OCI-LY1 (cell line): ENCODE data around the gene PEAK1.

Experiments
- H2AFZ ChIP-seq: fragments of 200-600 bp; sonication (generic), shearing (Covaris generic); 2 replicates; pipeline ENCODE4 v1.6.0; 2014; ENCODE audit warnings: antibody characterized with exemption, mild to moderate bottlenecking, low read length
- H3F3A ChIP-seq: fragments of 200-600 bp; sonication (generic), shearing (Covaris generic); 2 replicates; pipeline ENCODE4 v1.6.0; 2014; ENCODE audit warnings: mild to moderate bottlenecking, antibody characterized with exemption, low read length, moderate library complexity; ENCODE audit not compliant: insufficient read depth
- H3K27ac ChIP-seq: fragments of 200-600 bp; sonication (generic); 2 replicates; pipeline ENCODE4 v1.5.1; 2014; ENCODE audit warnings: low read length, mixed run types, mild to moderate bottlenecking, low read depth; ENCODE audit not compliant: poor library complexity, severe bottlenecking
- H3K27me3 ChIP-seq: fragments of 200-600 bp; sonication (generic); 2 replicates; pipeline ENCODE4 v1.6.0; 2014; ENCODE audit warnings: antibody characterized with exemption, mild to moderate bottlenecking, low read length, moderate library complexity; ENCODE audit not compliant: insufficient read depth
- H3K36me3 ChIP-seq: fragments of 200-600 bp; sonication (generic); 2 replicates; pipeline ENCODE4 v1.6.1; 2014; ENCODE audit warnings: mild to moderate bottlenecking, antibody characterized with exemption, low read length, moderate library complexity, mixed read lengths; ENCODE audit not compliant: insufficient read depth
- H3K4me1 ChIP-seq: fragments of 200-600 bp; sonication (generic); 2 replicates; pipeline ENCODE4 v1.5.1; 2014; ENCODE audit warnings: mild to moderate bottlenecking, low read length, moderate library complexity; ENCODE audit not compliant: insufficient read depth, severe bottlenecking
- H3K4me2 ChIP-seq: fragments of 200-600 bp; sonication (generic), shearing (Covaris generic); 2 replicates; pipeline ENCODE4 v1.6.1; 2014; ENCODE audit warnings: low read length
- H3K4me3 ChIP-seq: fragments of 200-600 bp; sonication (generic); 2 replicates; pipeline ENCODE4 v1.5.1; 2014; ENCODE audit warnings: low read length, low read depth, mild to moderate bottlenecking, mixed read lengths; ENCODE audit not compliant: poor library complexity, severe bottlenecking
- H3K79me2 ChIP-seq: fragments of 200-600 bp; shearing (Covaris generic); 2 replicates; pipeline ENCODE4 v1.6.1; 2016; ENCODE audit warnings: mixed run types, low read length, mixed read lengths; ENCODE audit not compliant: insufficient read depth
- H3K9ac ChIP-seq: fragments of 200-600 bp; sonication (generic), shearing (Covaris generic); 2 replicates; pipeline ENCODE4 v1.6.1; 2014; ENCODE audit warnings: mild to moderate bottlenecking, low read length, mixed read lengths
- H3K9me2 ChIP-seq: fragments of 200-600 bp; sonication (generic), shearing (Covaris generic); 2 replicates; pipeline ENCODE4 v1.6.1; 2014; ENCODE audit warnings: low read depth, mild to moderate bottlenecking, low read length, mixed read lengths
- H3K9me3 ChIP-seq: fragments of 200-600 bp; shearing (Covaris generic); 2 replicates; pipeline ENCODE4 v1.6.1; 2014; ENCODE audit warnings: low read length, mixed read lengths
- H4K20me1 ChIP-seq: fragments of 200-600 bp; sonication (generic), shearing (Covaris generic); 2 replicates; pipeline ENCODE4 v1.6.0; 2016; ENCODE audit warnings: mild to moderate bottlenecking, low read length; ENCODE audit not compliant: insufficient read depth
- CTCF ChIP-seq: fragments of 200-600 bp; sonication (generic), shearing (Covaris generic); IDR thresholded peaks from 2 replicates; pipeline ENCODE4 v1.5.1; 2017; ENCODE audit warnings: mild to moderate bottlenecking, antibody characterized with exemption, low read length, moderate library complexity, mixed read lengths
- EZH2 ChIP-seq: fragments of 200-600 bp; sonication (generic), shearing (Covaris generic); IDR thresholded peaks from 2 replicates; pipeline ENCODE4 v1.8.0; 2017; ENCODE audit warnings: borderline replicate concordance, mixed run types, mild to moderate bottlenecking, antibody characterized with exemption, low read length, moderate library complexity, mixed read lengths

PEAK1 gene

GRCh38 chr15:77464129-77464865, 44.4 kb upstream of the PEAK1 start:
- no peak overlapping the region for H3K9ac ChIP-seq
- H3K27me3 ChIP-seq, result no peaks in the 10 kb centered on the region
- H3K4me1 ChIP-seq, result no peaks in the 10 kb centered on the region
- H3K4me3 ChIP-seq, result no peak overlapping the region
- TF ChIP-seq CTCF (no peak), EZH2 (no peak)
- H3K9me3 ChIP-seq, result no peaks in the 10 kb centered on the region
- no peaks in the 10 kb centered on the region for H3K79me2 ChIP-seq
- H3K27ac ChIP-seq, result no peak overlapping the region
- no peak overlapping the region for H2AFZ ChIP-seq
- H3K4me2 ChIP-seq, result no peak overlapping the region
- H3F3A ChIP-seq, result no peaks in the 10 kb centered on the region
- H3K9me2 ChIP-seq, result no peaks in the 10 kb centered on the region
- peaks cover 66% of the 10 kb centered on the region for H3K36me3 ChIP-seq
- H4K20me1 ChIP-seq, result no peaks in the 10 kb centered on the region

- no peaks in the 10 kb centered on the region for H3K27me3 ChIP-seq
- no peaks in the 10 kb centered on the region for H3K79me2 ChIP-seq
- H3K4me1 ChIP-seq, result no peaks in the 10 kb centered on the region
- H3F3A ChIP-seq, result no peaks in the 10 kb centered on the region
- no peaks in the 10 kb centered on the region for H3K9me2 ChIP-seq
- no peaks in the 10 kb centered on the region for H4K20me1 ChIP-seq
- no peak overlapping the region for H3K4me3 ChIP-seq
- H3K4me2 ChIP-seq, result no peak overlapping the region
- H2AFZ ChIP-seq, result no peak overlapping the region
- no peak overlapping the region for H3K27ac ChIP-seq
- peaks cover 60% of the 10 kb centered on the region for H3K36me3 ChIP-seq
- TF ChIP-seq CTCF, result no peak
- TF ChIP-seq EZH2, result no peak
- H3K9ac ChIP-seq, result no peak overlapping the region
- H3K9me3 ChIP-seq, result no peaks in the 10 kb centered on the region
Observed at GRCh38 chr15:77461486-77461885, 41.6 kb upstream of the PEAK1 start.

GRCh38 chr15:77459031-77459430, 39.1 kb upstream of the PEAK1 start:
- H3K4me1 ChIP-seq, result no peaks in the 10 kb centered on the region
- H3K27me3 ChIP-seq, result no peaks in the 10 kb centered on the region
- no peak overlapping the region for H3K27ac ChIP-seq

GRCh38 chr15:77457905-77458265, 38.0 kb upstream of the PEAK1 start:
- H3F3A ChIP-seq, result no peaks in the 10 kb centered on the region
- no peaks in the 10 kb centered on the region for H4K20me1 ChIP-seq
- H3K4me2 ChIP-seq, result no peak overlapping the region
- no peaks in the 10 kb centered on the region for H3K27me3 ChIP-seq
- TF ChIP-seq EZH2, result no peak
- no peak for TF ChIP-seq CTCF
- H3K4me1 ChIP-seq, result no peaks in the 10 kb centered on the region
- H3K36me3 ChIP-seq, result peaks cover 32% of the 10 kb centered on the region
- no peaks in the 10 kb centered on the region for H3K9me2 ChIP-seq
- H3K9me3 ChIP-seq, result no peaks in the 10 kb centered on the region
- H2AFZ ChIP-seq, result no peak overlapping the region
- no peaks in the 10 kb centered on the region for H3K79me2 ChIP-seq
- H3K4me3 ChIP-seq, result no peak overlapping the region
- H3K27ac ChIP-seq, result no peak overlapping the region
- H3K9ac ChIP-seq, result no peak overlapping the region

More at GRCh38 chr15:77459031-77459430, 39.1 kb upstream of the PEAK1 start:
- H2AFZ ChIP-seq, result no peak overlapping the region
- no peaks in the 10 kb centered on the region for H3F3A ChIP-seq
- TF ChIP-seq EZH2, result no peak
- no peak overlapping the region for H3K4me3 ChIP-seq
- H4K20me1 ChIP-seq, result no peaks in the 10 kb centered on the region
- no peak overlapping the region for H3K9ac ChIP-seq
- no peaks in the 10 kb centered on the region for H3K9me3 ChIP-seq
- peaks cover 42% of the 10 kb centered on the region for H3K36me3 ChIP-seq
- H3K9me2 ChIP-seq, result no peaks in the 10 kb centered on the region
- no peak overlapping the region for H3K4me2 ChIP-seq
- H3K79me2 ChIP-seq, result no peaks in the 10 kb centered on the region
